DOHH2 (cell line): ENCODE results near the gene CSAD.
A peak's percentile ranks its signal among the peaks of the same experiment; 100 is the strongest.

Source experiments
- H3F3A ChIP-seq: fragments of 200-600 bp; sonication (generic), shearing (Covaris generic); 2 replicates; pipeline ENCODE4 v1.6.0; 2016; ENCODE audit warnings: antibody characterized with exemption, mild to moderate bottlenecking; ENCODE audit not compliant: control insufficient read depth, insufficient read depth
- H3K27ac ChIP-seq: fragments of 200-600 bp; sonication (generic); 2 replicates; pipeline ENCODE4 v1.5.1; 2014; ENCODE audit warnings: low read depth, mild to moderate bottlenecking, low read length, moderate library complexity
- H3K27me3 ChIP-seq: fragments of 200-600 bp; sonication (generic); 2 replicates; pipeline ENCODE4 v1.6.1; 2014; ENCODE audit warnings: mild to moderate bottlenecking, low read length, mixed read lengths; ENCODE audit not compliant: control insufficient read depth
- H3K36me3 ChIP-seq: fragments of 200-600 bp; sonication (generic); 2 replicates; pipeline ENCODE4 v1.6.1; 2014; ENCODE audit warnings: mild to moderate bottlenecking, low read length, moderate library complexity, mixed read lengths; ENCODE audit not compliant: control insufficient read depth
- H3K4me1 ChIP-seq: fragments of 200-600 bp; sonication (generic); 2 replicates; pipeline ENCODE4 v1.6.1; 2014; ENCODE audit warnings: mild to moderate bottlenecking, low read length, mixed read lengths; ENCODE audit not compliant: control insufficient read depth
- H3K4me2 ChIP-seq: fragments of 200-600 bp; sonication (generic); 2 replicates; pipeline ENCODE4 v1.6.0; 2014; ENCODE audit warnings: mild to moderate bottlenecking, low read length, moderate library complexity
- H3K4me3 ChIP-seq: fragments of 200-600 bp; sonication (generic); 2 replicates; pipeline ENCODE4 v1.5.1; 2014; ENCODE audit warnings: mild to moderate bottlenecking, low read length, mixed read lengths
- H3K79me2 ChIP-seq: fragments of 200-600 bp; sonication (generic); 2 replicates; pipeline ENCODE4 v1.6.1; 2014; ENCODE audit warnings: mild to moderate bottlenecking, low read length, mixed read lengths; ENCODE audit not compliant: control insufficient read depth
- H3K9me2 ChIP-seq: fragments of 200-600 bp; sonication (generic); replicated peaks from 2 replicates; pipeline ENCODE4 v1.6.1; 2014; ENCODE audit warnings: mild to moderate bottlenecking, low read length, mixed read lengths; ENCODE audit not compliant: control insufficient read depth
- H3K9me3 ChIP-seq: fragments of 200-600 bp; sonication (generic); 2 replicates; pipeline ENCODE4 v1.6.1; 2014; ENCODE audit warnings: antibody characterized with exemption, low read length, mixed read lengths; ENCODE audit not compliant: control insufficient read depth, insufficient read depth
- H4K20me1 ChIP-seq: fragments of 200-600 bp; sonication (generic); 2 replicates; pipeline ENCODE4 v1.6.0; 2014; ENCODE audit warnings: low read depth, mild to moderate bottlenecking, antibody characterized with exemption, low read length, moderate library complexity; ENCODE audit not compliant: control insufficient read depth, insufficient read depth
- EZH2phosphoT487 ChIP-seq: fragments of 200-600 bp; sonication (generic); IDR thresholded peaks from 2 replicates; pipeline ENCODE4 v1.6.1; 2017; ENCODE audit warnings: borderline replicate concordance, mild to moderate bottlenecking, antibody characterized with exemption, low read length, moderate library complexity, mixed read lengths
- TF ChIP-seq, protein P1 (sequence below): fragments of 200-600 bp; sonication (generic); IDR thresholded peaks from one replicate; pipeline ENCODE4 v1.5.1; 2014; ENCODE audit warnings: antibody characterized with exemption, mild to moderate bottlenecking, low read depth, low read length; ENCODE audit not compliant: poor library complexity, severe bottlenecking

Gene CSAD

GRCh38 chr12:53223389-53224060, 42.8 kb upstream of the CSAD start:
- peaks cover 20% of the 10 kb centered on the region for H3K27me3 ChIP-seq
- H3K4me3 ChIP-seq = no peak overlapping the region
- no peaks in the 10 kb centered on the region for H3K79me2 ChIP-seq
- H3K9me3 ChIP-seq = no peaks in the 10 kb centered on the region
- H3K4me1 ChIP-seq = peaks cover 38% of the 10 kb centered on the region
- H3K36me3 ChIP-seq = no peaks in the 10 kb centered on the region
- no peaks in the 10 kb centered on the region for H4K20me1 ChIP-seq
- no peak overlapping the region for H3K4me2 ChIP-seq
- no peaks in the 10 kb centered on the region for H3K9me2 ChIP-seq
- no peak overlapping the region for H3K27ac ChIP-seq
- TF ChIP-seq EZH2phosphoT487 = no peak
- TF ChIP-seq, protein P1, sequence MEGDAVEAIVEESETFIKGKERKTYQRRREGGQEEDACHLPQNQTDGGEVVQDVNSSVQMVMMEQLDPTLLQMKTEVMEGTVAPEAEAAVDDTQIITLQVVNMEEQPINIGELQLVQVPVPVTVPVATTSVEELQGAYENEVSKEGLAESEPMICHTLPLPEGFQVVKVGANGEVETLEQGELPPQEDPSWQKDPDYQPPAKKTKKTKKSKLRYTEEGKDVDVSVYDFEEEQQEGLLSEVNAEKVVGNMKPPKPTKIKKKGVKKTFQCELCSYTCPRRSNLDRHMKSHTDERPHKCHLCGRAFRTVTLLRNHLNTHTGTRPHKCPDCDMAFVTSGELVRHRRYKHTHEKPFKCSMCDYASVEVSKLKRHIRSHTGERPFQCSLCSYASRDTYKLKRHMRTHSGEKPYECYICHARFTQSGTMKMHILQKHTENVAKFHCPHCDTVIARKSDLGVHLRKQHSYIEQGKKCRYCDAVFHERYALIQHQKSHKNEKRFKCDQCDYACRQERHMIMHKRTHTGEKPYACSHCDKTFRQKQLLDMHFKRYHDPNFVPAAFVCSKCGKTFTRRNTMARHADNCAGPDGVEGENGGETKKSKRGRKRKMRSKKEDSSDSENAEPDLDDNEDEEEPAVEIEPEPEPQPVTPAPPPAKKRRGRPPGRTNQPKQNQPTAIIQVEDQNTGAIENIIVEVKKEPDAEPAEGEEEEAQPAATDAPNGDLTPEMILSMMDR = no peak
- peaks cover 8% of the 10 kb centered on the region for H3F3A ChIP-seq

DNA sequence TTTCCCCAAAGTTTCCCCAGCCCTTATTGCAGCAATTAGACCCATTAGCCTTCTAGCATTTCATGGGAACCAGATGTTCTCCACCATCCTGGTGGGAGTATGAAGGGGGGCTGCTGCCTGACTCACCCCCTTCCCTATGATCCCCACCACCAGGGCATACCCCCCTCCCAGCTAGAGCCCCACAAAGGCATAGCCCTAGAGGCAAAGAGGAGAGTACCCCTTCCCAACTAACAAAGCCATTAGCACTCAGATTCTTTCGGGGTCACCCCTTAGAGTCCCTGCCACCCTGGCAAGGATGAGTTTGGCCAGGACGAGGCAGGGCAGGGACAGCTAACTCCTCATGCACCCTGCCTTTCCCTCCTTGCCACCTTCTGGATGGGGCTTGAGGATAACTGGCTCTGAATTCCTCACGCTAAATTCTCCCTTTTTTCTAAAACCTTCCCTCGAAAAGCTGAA, 42.1 kb upstream of the CSAD start:
- TF ChIP-seq, protein P1 = no peak
- TF ChIP-seq EZH2phosphoT487 = no peak
- H4K20me1 ChIP-seq = no peaks in the 10 kb centered on the region
- no peak overlapping the region for H3K4me3 ChIP-seq
- no peaks in the 10 kb centered on the region for H3K9me2 ChIP-seq
- H3K4me2 ChIP-seq = no peak overlapping the region
- peaks cover 8% of the 10 kb centered on the region for H3F3A ChIP-seq
- no peaks in the 10 kb centered on the region for H3K79me2 ChIP-seq
- H3K4me1 ChIP-seq = peaks cover 38% of the 10 kb centered on the region
- H3K27me3 ChIP-seq = peaks cover 20% of the 10 kb centered on the region
- no peak overlapping the region for H3K27ac ChIP-seq
- no peaks in the 10 kb centered on the region for H3K36me3 ChIP-seq
- H3K9me3 ChIP-seq = no peaks in the 10 kb centered on the region

DNA sequence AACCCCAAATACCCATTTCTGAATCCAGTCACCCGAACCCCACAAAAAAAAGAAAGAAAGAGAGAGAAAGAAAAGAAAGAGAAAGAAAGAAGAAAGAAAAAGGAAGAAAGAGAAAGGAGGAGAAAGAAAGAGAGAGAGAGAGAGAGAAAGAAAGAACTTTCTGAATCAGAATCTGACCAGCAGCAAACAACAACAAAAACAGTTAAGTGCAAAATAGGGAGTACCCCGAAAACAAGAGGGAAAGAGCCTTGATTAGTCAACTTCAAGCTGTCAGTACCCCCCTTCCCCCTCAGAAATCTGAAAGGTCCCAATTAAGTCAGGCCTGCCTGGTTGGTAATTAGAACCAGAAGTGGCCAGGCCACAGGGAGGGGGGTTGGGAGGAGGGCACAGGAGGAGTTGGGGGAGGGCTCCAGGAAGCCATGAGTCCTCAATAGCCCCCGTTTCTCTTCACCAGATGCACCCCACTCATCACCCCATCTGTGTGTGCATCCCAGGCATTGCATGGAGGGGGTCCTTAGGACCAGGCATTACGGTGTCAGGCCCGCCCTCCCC, 41.5 kb upstream of the CSAD start:
- H3K4me3 ChIP-seq = peak overlapping the region; percentile 87
- no peaks in the 10 kb centered on the region for H3K36me3 ChIP-seq
- H3F3A ChIP-seq = peaks cover 8% of the 10 kb centered on the region
- peaks cover 20% of the 10 kb centered on the region for H3K27me3 ChIP-seq
- H3K9me2 ChIP-seq = no peaks in the 10 kb centered on the region
- TF ChIP-seq EZH2phosphoT487 = no peak
- TF ChIP-seq, protein P1 = no peak
- peak overlapping the region; percentile 30; the same call in 1 of the 2 replicates for H3K27ac ChIP-seq
- H3K4me2 ChIP-seq = peak overlapping the region; percentile 100
- peaks cover 38% of the 10 kb centered on the region for H3K4me1 ChIP-seq
- no peaks in the 10 kb centered on the region for H3K79me2 ChIP-seq
- no peaks in the 10 kb centered on the region for H3K9me3 ChIP-seq
- H4K20me1 ChIP-seq = no peaks in the 10 kb centered on the region
